GM13976 (cell line): ENCODE measurements around the gene SF1.

Experiments
- DNase-seq: peaks from one replicate; pipeline ENCODE4 v3.0.0; 2012; ENCODE audit warnings: low spot score
- in situ Hi-C: fragments of 300-500 bp; cut with MboI; formaldehyde crosslinking; loops from one replicate; pipeline ENCODE4 v1.12.0; 2022; ENCODE audit warnings: low sequenced_read_pairs, mixed read lengths, inconsistent platforms; ENCODE audit not compliant: unreplicated experiment
- TF ChIP-seq, protein P1 (sequence below): IDR thresholded peaks from 2 replicates; pipeline ENCODE4 v1.5.1; 2012; ENCODE audit warnings: borderline replicate concordance, mild to moderate bottlenecking; ENCODE audit not compliant: insufficient read depth; ENCODE audit errors: extremely low read depth, missing control alignments, control extremely low read depth

The SF1 gene

DNA sequence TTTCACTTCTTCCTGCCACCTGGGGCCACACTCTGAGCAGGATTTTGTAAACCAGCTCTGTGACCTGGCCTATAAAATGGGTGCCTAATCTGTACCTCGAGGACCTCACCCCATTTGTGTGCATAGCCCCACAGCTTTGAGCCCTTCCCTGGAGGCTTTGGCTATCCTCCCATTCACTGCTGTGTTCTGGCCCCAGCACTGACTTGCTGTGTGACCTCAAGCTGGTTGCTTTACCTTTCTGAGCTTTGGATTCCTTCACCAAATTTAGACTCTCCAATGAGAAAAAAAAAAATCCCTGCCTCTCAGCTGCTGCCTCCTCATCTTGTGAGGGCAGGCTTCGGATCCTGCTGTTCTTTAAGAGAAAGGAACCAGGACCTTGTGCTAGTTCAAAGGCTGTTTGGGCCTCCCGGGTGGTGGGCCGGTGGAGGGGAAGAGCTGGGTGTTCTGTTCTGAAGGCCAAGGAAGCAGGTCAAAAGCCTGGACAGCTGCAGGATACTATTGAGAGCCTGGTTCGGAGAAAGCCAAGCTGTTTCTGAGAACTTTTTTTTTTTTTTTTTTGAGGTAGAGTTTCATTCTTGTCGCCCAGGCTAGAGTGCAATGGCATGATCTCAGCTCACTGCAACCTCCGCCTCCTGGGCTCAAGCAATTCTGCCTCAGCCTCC is 17.5 kb downstream of the SF1 start:
- DNase-seq: peak; percentile 34

DNA sequence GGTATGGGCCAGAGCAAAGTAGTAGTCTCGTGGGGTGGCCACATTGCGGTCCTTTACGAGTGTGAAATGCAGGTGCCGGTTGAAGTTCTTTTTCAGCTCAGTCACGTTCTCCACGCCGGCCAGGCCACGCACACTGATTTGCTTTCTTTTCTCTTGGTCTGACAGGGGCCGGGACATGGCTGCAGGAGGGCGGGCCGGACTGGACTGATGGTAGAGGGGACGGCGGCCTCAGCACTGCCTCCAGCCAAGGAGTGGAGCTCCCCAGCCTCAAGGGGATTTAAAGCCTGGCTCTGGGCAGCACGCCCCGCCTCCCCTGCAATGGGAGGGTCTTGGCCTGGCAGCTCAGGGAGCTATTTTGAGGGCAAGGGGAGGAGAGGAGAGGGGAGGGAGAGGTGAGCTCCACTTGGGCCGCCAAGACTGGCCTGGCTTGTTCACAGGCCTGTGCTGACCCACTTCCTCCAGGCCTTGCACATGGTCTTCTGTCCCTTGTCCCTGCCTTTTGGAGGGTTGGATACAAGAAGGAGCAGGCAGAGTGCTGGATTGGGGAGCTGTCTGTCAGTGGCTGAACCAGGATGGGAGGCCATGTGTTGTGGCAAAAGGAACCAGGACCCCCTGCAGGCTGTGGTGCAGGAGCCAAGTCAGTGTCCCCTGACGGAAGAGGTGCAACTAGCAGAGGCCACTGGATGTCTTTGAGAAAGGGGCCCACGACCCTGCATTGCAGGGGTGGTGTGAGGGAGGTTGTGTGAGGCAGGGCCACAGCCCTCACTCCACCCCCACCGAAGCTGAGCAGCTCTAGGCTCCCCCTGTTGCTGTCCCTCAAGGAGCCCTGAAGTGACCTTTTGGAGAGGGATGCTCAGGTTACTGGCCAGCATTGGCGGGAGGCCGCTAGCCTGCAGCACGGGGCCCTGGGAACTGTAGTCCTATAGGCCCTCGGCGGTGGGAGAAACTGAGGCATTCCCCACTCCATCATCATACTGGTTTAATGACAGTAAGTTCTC is 18.3 kb downstream of the SF1 start, which contains the start of gene PYGM:
Gene PYGM (minus strand): TSS at position 253 of the 998 bp plus-strand sequence. CDS start 76 bp downstream, at position 177.
- TF ChIP-seq, protein P1, sequence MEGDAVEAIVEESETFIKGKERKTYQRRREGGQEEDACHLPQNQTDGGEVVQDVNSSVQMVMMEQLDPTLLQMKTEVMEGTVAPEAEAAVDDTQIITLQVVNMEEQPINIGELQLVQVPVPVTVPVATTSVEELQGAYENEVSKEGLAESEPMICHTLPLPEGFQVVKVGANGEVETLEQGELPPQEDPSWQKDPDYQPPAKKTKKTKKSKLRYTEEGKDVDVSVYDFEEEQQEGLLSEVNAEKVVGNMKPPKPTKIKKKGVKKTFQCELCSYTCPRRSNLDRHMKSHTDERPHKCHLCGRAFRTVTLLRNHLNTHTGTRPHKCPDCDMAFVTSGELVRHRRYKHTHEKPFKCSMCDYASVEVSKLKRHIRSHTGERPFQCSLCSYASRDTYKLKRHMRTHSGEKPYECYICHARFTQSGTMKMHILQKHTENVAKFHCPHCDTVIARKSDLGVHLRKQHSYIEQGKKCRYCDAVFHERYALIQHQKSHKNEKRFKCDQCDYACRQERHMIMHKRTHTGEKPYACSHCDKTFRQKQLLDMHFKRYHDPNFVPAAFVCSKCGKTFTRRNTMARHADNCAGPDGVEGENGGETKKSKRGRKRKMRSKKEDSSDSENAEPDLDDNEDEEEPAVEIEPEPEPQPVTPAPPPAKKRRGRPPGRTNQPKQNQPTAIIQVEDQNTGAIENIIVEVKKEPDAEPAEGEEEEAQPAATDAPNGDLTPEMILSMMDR: no peak
- DNase-seq: no peak
- in situ Hi-C loops: no loop called here

More for the DNA sequence above, 17.5 kb downstream of the SF1 start:
- TF ChIP-seq, protein P1: no peak
- in situ Hi-C loops: no loop called here

DNA sequence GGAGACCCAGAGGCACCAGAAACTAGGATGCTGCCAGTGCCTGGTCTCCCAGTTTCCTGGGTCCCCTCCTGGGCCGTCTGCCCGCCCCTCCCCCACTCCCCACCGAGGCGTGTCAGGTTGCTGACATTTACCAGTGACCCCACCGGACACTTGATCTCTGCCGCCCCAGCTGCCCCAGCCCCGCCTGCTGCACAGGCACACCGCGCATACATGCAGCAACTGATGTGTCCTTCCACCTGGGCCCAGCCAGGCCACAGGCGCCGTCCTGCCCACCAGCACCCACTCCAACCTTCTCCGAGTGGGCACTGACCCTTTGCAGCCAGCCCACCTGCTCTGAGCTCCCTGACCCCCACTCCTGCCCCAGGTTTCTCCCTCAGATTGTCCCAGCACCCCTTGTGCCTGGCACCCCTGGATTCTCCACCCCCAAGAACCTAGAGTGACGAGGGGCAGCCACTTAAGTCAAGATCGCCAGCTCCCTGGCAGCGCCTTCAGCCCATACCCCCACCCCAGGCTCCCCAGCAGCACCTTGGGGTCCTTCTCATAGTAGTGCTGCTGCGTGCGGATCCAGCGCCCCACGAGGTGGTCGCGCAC is 19.1 kb downstream of the SF1 start:
- TF ChIP-seq, protein P1: no peak
- no peak for DNase-seq
- in situ Hi-C loops: no loop called here

DNA sequence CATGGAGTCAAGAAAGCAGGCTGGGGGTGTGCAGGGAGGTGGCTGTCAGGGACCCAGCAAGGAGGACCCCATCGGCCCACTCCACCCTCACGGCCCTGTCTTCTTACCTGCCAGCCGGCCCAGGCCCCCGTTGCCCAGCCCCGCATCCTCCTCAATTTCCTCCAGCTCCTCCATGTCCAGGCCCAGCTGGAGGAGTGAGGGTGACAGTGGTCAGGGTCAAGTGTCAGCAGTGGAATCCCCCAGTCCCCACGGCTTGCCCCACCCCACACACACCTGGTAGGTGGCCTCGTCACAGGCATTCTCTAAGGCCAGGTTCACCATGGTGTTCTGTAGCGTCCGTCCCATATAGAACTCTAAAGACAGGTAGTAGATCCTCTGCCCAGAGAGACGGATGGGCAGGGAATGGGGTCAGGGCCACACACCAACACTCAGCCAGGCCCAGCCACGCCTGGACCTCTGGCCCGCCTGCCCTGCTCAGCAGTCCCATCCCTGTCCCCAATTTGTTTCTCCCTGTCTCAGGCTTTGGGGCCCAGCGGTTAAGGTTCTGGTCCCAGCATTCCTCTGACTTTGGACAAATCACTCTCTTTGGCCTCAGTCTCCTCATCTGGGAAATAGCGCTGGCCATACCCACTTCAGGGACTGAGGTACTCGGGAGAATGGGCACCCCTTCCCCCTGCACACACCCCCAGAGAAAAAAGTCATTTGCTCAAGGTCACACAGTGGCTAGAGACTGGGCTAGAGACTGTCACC is 19.8 kb downstream of the SF1 start:
- TF ChIP-seq, protein P1: no peak
- in situ Hi-C loops: no loop called here
- no peak for DNase-seq

DNA sequence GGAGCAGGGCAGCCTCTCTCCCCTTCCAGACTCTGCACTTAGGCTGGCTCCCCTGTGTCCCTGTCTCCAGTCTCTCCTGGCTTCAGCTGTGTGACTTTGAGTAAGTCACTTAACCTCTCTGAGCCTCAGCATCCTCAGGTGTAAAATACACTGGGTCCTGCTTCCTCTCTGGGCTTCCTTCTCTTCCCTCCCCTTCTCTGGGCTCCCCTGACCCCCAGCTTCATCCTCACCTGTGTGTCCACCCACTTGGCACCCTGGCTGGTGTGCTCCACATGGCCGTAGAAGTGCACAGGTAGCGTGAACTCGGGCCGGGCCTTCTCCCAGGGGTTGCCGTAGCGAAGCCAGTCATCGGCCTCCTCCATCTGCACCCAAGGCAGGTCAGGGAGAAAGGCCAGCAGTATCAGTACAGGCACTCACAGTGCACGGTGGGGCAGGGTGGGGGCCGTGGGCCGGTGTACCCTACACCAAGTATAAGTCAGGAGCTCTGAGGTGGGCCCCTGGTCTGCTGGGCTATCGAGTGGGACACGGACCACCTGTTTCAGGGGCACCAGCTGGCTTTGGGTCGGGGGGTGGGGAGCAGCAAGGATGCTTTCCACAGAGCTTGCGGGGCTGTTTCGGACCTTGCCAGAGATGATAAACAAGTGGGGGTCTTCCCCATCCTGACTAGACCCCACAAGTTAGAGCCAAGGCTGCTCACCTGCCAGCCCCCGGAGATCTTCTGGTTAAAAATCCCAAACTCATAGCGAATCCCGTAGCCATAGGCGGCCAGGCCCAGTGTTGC is 20.6 kb downstream of the SF1 start:
- in situ Hi-C loops: no loop called here
- no peak for DNase-seq
- TF ChIP-seq, protein P1: no peak
